GM19025 (cell line): Measurements from ENCODE around the gene RAB28.

Experiments
- ATAC-seq: cut with Tn5 transposase; IDR thresholded peaks from one replicate; pipeline ENCODE4 v1.9.1; 2021; ENCODE audit warnings: mild to moderate bottlenecking, low read depth, moderate library complexity; ENCODE audit not compliant: unreplicated experiment

RAB28 gene

DNA sequence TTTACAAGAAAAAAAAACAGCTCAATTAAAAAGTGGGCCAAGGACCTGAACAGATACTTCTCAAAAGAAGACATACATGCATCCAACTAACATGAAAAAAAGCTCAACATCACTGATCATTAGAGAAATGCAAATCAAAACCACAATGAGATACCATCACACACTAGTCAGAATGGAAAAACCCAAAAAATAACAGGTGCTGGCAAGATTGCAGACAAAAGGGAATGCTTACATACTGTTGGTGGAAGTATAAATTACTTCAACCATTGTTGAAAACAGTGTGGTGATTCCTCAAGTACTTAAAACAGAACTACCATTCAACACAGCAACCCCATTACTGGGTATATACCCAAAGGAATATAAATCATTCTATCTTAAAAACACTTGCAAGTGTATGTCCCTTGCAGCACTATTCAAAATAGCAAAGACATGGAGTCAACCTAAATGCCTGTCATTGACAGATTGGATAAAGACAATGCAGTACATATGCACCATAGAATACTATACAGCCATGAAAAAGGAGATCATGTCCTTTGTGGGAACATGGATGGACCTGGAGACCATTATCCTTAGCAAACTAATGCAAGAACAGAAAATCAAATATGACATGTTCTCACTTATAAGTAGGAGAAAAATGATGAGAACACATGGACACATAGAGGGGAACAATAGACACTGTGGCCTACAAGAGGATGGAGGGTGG, 97.6 kb downstream of the RAB28 start:
- peak; percentile 89 for ATAC-seq

DNA sequence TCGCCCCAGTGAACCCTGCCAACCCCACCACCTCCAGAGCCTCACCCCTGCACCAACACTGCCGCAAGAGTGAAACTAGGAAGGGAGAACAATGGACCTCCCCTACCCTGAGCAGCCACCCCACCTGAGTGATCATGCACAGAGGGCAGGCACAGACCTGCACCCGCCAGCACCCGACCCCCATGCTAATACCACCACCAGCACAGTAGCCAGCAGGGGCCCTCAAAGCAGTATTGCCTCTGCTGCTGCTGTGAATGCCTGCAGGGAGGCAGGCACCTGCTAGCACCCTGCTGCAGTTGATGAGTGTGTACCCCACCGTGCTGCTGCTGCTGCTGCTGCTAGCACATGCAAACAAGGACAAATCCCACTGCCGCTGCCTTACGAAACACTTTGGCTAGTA, 100.1 kb downstream of the RAB28 start:
- ATAC-seq = no peak

DNA sequence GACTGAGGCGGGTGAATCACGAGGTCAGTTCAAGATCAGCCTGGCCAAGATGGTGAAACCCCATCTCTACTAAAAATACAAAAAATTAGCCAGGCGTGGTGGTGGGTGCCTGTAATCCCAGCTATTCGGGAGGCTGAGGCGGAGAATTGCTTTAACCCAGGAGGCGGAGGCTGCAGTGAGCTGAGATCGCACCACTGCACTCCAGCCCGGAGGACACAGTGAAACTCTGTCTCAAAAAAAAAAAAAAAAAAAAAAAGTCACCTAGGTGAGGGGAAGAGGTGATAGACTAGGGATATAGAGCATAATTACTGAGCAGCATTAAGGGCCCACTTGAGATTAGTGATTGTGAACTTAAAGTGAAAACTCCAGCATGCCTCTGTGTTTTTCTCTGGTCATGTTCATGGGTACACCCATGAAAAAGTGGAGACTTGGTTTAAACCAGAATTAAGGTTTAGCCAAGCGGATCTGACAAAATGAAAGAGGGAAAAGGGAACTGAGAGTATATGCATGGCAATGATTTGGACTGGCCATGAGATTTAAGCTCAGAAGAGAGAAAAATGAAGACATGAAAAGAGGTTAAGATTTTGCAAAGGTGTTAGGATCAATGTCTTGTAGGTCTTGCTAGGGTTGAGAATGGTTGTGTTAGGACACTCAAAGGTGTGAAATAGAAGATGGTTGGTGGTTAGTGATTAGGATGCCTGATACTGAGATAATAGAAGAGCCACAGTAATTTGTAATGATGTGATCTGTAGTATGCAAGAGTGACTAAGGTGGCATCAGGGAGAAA, 105.0 kb downstream of the RAB28 start:
- ATAC-seq = no peak

DNA sequence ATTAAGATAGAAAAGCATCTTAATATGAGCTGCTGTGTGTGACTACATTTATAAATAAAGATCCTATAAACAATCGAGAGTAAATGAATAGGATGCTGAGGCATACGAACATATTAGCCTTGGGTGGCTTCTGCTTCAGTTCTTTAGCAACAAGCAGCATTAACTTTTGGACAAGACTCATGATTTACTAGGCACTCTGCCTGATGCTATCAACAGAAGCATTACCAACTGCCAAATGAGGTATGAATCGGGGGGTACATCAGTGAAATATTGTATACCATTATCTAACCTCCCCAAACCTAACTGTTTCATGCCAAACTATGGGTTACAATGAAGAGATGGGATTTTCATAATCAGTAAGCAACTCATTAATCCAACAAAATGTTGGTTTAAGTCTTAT, 113.1 kb downstream of the RAB28 start:
- no peak for ATAC-seq

DNA sequence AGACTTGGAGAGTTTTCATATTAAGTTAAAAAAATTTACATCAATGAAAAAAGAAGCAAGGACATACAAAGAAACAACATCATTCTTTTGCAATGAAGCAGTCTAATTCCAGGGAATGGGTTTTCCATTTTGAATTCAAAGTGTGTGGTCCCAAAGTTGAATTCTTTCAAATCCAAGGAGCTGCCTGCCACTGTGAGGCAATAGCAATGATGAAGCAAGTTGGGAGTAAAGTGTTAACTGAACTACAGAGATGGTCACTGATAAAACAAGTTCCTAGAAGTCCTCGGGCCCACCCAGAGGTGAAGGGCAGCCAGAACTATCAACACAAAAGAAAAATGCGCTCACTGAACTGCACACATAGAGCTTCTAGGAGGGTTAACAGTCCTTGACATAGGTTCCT, 115.9 kb downstream of the RAB28 start:
- ATAC-seq = no peak

DNA sequence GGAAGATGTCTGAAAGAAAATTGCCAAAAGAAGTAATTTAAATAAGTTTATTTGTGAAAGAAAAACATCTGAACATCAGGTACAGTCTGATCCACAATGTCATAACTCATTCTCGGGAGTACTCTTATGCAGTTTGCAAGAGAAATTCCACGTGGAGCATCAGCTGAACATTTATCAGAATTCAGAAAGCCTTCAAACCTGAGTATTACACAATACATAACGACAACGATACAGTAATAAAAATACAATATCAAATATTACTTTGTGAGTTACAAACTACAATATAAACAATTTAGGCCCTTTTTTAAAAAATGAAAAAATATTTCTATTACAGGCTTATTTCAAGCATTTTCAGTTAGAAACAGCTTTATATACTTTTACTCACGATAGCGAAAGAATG, 116.4 kb downstream of the RAB28 start:
- no peak for ATAC-seq

DNA sequence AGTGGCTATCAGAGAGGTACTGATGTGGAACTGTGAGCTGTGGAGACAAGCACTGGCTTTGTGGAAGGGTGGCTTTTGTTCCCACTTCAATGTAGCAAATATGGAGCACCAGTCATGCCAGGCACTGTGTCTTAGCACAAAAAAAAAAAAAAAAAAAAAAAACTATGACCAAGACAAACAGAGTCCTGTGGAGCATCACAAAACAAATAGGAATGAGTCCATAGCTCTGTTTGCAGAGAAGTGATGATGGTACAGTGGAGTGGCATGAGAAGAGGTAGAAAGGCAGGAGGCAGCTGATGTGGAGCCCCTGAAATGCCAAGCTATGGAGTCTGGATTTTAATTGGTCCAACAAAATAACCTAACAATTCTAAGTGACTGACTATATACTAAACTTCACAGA, 116.9 kb downstream of the RAB28 start:
- no peak for ATAC-seq

DNA sequence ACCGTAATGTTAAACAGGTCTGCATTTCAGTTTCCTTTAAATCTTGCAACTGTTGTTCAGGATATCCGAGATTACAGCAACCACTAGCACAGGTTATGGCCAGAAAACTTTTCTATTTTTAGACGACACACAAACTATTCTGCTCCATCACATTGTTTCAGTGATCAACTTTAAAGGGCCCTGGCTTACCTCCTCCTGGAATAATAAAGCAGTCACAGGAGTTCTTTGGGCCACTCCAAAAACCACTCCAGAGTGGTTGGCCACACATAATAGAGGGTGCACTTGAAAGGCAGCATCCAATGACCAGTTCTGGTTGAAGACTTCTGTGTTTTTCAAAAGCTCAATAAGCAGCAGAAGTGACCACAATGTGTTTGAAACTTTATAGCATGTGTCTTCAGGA, 118.9 kb downstream of the RAB28 start:
- no peak for ATAC-seq

DNA sequence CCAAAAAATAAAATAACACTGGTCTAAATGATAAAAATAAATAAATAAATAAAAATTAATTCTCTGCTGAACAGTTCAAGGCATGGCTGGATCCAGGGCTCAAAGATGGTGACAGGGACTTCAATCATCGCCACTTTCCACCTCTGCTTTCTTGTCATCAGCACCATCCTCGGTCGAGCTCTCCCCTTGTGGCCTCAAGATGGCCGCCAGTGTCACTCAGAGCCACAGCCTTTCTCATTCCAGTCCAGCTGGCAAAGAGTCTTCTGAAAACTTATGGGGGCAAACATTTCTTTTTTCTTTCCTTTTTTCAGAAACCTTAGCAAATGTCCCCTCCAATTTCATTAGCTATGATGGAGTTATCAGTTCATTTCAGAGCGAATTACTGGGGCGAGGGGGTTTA, 119.5 kb downstream of the RAB28 start:
- ATAC-seq = no peak

DNA sequence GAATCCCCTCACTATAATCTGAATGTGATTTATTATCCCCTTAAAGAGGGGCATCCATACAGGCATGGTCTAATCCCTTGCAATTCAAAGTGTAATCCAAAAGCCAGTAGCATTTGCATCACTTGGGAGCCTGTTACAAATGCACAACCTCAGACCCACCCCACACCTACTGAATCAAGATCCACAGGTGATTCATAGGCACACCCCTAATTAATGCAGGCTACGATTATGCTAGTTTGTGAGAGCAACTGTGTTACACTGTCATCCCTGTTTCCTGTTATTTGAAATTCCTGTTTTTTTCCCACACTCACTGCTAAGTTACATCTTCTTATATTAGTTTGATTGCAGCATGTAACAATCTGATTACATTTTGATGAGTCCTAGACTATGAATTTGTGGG, 120.0 kb downstream of the RAB28 start:
- ATAC-seq = no peak

DNA sequence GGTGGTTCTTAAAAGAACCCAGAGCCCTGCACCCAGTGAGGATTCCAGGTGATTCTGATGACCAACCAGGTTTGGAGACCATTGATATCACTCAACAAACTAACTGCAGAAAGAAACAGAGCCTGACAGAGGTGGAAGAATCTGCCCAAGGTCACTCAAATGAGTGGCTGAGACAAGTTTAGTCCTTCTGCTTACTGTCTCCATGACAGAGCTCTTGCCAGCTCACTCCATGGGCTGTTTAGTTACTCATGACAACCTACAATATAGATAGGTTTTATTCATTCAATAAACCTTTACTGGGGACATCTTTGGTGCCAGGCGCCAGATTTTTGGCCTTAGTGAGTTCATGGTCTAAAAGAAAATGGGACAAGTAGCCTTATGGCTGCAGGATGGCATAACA, 124.3 kb downstream of the RAB28 start:
- ATAC-seq = no peak

DNA sequence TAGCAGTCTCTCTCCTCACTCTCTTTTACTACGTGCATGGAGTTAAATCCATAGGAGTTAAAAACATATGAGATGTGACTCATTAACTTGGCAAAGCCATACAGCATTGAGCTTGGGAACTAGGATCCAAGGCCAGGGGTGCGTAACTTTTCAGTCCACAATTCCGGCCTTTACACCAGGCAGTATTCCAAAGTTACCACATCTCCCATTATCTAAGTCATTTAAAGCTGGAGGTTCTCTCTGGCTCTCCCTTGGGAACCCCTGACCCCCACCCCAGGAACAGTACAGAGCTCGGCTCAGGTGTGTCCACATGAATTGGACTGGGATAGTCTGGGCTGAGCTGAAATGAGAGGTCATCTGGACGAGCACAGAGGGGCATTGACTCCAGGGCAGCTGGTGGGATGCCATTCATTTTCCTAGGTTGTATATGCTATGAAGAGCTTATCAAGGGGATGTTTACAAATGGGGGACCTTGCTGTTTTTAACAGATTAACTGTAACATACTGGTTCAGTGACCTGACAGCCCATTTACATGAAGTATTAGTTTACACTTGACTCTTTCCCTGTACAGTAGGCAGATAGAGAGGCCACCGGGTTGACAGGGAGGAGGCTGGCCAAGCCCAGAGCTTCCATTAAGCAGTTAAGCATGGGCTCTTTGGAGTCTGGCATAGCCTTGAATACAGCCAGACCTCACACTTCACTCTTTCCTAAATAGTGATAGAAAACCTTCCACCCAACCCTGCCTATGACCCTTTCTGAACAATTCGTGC, 128.8 kb downstream of the RAB28 start:
- ATAC-seq = no peak

DNA sequence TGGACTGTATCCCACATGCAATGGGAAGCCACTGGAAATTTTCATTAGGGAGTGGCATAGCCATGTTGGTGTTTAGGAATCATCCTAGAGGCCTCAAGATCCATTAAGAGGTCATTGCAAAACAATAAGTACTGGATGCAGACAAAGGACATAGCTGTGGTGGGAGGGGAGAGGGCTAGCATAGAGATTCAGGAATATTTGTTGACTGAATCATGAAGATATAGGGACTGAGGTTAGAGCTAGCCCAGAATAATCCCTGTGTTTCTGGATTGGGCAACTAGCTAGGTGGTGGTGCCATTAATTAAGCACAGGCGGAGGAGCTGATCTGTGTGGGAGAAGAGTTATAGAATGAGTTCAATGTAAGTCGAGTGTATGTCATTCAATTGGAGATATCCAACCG, 135.0 kb downstream of the RAB28 start:
- no peak for ATAC-seq

DNA sequence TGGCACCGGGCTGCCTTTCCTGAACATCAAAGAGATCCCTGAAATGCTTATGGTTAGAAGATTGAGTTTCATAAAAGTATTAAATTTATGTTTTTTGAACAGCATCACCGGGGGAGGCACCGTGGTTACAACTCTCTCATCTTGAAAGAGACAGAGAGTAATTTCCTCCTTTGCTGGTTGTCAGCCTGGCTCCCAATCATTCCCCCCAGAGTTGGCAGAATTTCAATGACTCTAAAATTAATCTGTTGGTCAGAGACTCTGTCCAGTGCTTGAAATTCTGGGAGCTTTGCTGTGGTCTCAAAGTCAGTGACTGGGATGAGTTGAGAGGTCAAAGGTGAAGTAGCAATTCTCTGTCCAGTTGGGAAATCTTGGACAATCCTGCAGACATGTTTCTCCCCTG, 135.9 kb downstream of the RAB28 start:
- ATAC-seq = no peak

DNA sequence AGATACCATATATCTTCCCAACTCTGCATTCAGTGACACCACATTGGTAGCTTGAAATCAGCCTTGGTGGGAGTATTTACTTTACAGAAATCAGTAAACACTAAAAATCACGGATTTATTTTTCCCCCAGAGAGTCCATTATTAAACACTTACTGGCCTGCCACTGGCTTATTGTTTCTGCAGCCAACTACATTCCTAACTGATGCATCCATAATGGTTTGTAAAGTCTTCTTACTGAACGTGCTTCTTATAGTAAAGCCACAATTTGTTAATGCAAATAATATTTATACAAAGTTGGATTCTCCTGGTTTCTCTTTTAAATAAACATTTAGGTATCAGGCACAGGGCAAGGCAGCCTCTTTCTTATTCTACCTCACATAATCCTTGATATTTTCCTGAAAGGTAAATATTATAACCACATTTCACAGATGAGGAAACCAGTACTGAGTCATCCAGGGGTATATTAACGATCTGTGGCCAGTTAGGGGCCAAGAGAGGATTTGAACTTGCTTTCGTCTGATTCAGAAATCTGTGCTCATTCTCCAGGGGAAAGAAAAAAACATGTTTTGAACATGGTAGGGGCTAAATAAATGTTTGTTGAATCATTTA, 136.5 kb downstream of the RAB28 start:
- ATAC-seq = no peak

DNA sequence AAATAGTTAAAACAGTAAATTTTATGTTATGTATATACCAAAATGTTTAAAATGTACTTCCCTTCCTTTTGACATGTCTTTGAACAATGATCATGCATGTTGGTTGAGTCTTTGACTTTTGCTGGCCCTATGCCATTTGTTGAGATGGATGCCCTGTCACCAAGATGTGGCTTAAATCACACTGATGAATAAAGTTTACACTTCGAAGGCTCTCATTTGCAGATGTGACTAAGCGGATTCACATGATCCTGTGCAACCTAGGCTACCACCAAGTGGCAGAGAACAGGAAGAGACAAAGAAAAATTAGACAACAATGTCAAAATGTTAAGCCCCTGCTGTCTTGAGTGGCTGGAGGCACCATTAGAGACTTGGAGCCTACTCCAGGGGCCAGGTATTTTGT, 139.9 kb downstream of the RAB28 start:
- ATAC-seq = no peak

DNA sequence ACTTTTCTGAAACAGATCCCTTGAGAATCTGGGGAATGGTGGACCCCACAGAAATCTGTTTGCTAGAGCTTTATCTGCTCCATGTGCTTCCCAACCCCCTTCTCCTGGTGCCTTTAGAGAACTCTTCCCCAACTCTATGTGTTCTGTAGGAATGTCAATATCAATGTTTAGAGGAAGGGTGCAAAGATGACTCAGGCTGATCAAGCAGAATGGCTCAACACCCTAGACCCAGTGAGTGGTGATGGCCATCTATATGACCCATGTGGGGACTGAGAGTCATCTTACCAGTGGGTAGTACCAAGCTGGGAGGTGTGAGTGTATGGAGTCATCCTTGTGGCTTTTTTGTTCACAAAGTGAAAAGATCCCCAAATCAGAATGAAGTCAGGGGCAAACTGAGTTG, 143.5 kb downstream of the RAB28 start:
- ATAC-seq = no peak

DNA sequence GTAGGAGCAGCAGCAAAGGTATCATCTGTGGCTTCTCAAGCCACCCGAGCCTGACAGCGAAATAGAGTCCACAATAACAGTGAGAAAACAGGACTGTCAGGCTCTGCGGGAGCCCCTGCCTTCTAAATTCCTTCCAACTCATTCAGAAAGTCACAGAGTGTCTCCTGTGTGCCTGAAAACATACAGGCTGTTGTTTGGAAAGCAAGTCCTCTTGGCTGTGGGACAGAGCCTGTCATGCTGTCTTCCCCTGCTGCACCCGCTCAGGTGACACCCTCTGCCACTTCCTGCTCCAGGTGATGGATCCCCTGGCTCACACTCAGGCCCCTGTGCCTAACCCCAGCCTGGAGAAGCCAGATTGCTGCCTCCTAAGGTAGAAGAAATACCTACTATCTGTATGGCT, 152.3 kb downstream of the RAB28 start:
- no peak for ATAC-seq

DNA sequence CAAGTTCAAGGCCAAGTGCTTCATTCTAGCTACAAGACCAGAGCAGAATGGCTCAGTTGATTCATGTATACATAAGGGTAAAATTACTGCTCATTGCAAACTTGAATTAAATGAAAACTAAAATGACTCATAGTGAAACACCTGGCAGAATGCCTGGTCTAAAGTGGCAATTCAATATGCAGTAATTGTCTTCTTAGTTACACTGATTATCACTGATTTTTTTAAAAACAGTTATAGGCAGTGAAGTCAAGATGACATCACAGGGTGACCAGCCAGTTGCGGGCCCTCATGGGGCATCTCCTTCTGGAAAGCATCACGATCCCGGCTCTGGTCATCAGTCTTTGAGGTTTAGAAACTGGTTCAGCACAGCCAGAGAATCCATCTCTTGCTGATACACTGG, 154.2 kb downstream of the RAB28 start:
- ATAC-seq = no peak

DNA sequence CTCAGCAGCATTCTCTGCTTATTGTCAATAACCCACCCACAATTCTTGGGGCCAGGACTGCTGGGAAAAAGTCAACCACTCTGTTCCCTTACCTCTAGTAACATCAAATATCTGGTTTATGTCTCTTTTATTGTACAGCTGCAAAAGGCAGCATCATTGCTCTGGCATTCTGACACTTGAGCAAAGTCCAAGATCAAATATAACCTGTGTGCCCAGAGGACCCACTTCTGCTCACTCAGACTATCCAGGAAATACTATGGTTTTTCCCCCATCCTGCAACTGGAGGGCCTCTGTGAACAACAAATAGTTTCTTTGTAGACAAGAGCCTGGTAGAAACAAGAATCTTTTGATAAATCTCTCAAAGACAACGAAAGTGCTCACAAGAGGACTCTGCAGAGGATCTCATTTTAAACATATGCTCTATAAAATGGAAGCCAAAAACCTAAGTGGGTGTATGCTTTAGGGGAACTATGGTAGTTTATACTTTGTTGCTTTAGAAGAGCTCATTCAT, 154.7 kb downstream of the RAB28 start:
- ATAC-seq = no peak

DNA sequence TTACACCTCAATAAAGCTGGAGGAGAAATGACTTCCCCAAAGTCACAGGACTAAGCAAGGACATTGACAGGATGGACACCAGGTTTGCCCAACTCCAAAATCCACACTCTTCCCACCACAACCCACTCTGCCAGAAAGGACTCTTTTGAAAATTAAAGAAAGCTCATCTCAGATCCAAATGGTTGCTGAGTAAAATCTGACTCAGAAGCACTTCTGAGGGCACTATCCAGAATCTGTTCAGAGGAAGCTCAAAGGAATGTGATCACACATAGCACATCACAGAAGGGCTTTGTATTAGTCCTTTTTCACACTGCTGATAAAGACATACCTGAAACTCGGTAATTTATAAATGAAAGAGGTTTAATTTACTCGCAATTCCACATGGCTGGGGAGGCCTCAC, 155.5 kb downstream of the RAB28 start:
- no peak for ATAC-seq
